Lower leg skin (tissue), 4 donors: ENCODE measurements around the gene TYW3. TPM values are rescaled to one million over a fixed set of nuclear protein-coding genes. Genes with fewer than 3 reads are reported as not detected.

Source experiments
- DNase-seq, 2 donors: peaks; one replicate each; pipeline ENCODE4 v3.0.0-alpha.2; 2019; ENCODE audit warnings: low spot score in 2 of 2
- H3K4me3 ChIP-seq: fragments of 200-600 bp; sonication (generic); 2 replicates; pipeline ENCODE4 v1.5.1; 2017; ENCODE audit warnings: mild to moderate bottlenecking, low read depth; ENCODE audit not compliant: poor library complexity, severe bottlenecking
- CTCF ChIP-seq, 3 donors: fragments of 450-650 bp; IDR thresholded peaks; one replicate each; pipeline ENCODE4 v1.5.1; 2016; ENCODE audit warnings: antibody characterized with exemption in 3 of 3, mild to moderate bottlenecking in 3 of 3, moderate library complexity in 2 of 3
- POLR2A ChIP-seq, 2 donors: fragments of 450-650 bp; IDR thresholded peaks; one replicate each; pipeline ENCODE4 v1.6.1; 2016 to 2017; ENCODE audit warnings: antibody characterized with exemption in 2 of 2, mild to moderate bottlenecking in 1 of 2, moderate library complexity in 1 of 2
- WGBS, 2 donors: methylation state at CpG; one replicate each; pipeline ENCODE4 v1.1.5; 2018; 5-methylcytosine and 5-hydroxymethylcytosine counted together
- intact Hi-C: fragments of 100-400 bp; cut with DNase I; formaldehyde crosslinking; loops from one replicate; pipeline ENCODE4 v1.15.0; 2023; ENCODE audit warnings: low total_unique reads
- total RNA-seq, 4 donors: library from RNA; depleted of rRNA; stranded (reverse); fragments of >200 nt; gene quantifications; one replicate each; pipeline ENCODE4 v1.1.0, GENCODE V29; 2016

TYW3 gene
- total RNA-seq, 4 donors from 2014 or later = 6.5 to 10.8 (median 8.7) TPM

- intact Hi-C loops = no loop called here
- no peak for TF ChIP-seq CTCF (IDR thresholded peaks at IDR 0.05)
- no peak overlapping the region for H3K4me3 ChIP-seq
- no peak for DNase-seq
- 29 to 72% methylated on average over 1 of the region's 1 CpG for WGBS, 2 donors
These were observed 40.0 kb downstream of the TYW3 start for GRCh38 chr1:74772945-74773344.

- TF ChIP-seq CTCF (IDR thresholded peaks at IDR 0.05) (no peak), POLR2A (IDR thresholded peaks at IDR 0.05) (no peak)
- intact Hi-C loops = no loop called here
- no peak for DNase-seq
- 81 to 88% methylated on average over 2 of the region's 2 CpGs for WGBS, 2 donors
- H3K4me3 ChIP-seq = no peak overlapping the region
These were observed 40.6 kb downstream of the TYW3 start for GRCh38 chr1:74773582-74773981.

- TF ChIP-seq POLR2A (IDR thresholded peaks at IDR 0.05) (no peak), CTCF (IDR thresholded peaks at IDR 0.05) (no peak)
- H3K4me3 ChIP-seq = no peak overlapping the region
- no peak for DNase-seq
- 87 to 88% methylated on average over 2 of the region's 2 CpGs for WGBS, 2 donors
- intact Hi-C loops = no loop called here
These were observed 42.8 kb downstream of the TYW3 start for GRCh38 chr1:74775735-74776134.

- WGBS, 2 donors = 85 to 96% methylated on average over 1 of the region's 1 CpG
- no peak overlapping the region for H3K4me3 ChIP-seq
- no peak for TF ChIP-seq CTCF (IDR thresholded peaks at IDR 0.05)
- TF ChIP-seq POLR2A (IDR thresholded peaks at IDR 0.05) = no peak
- intact Hi-C loops = no loop called here
- DNase-seq = no peak
These were observed 44.6 kb downstream of the TYW3 start for GRCh38 chr1:74777525-74777924.

- no peak overlapping the region for H3K4me3 ChIP-seq
- TF ChIP-seq POLR2A (IDR thresholded peaks at IDR 0.05) (no peak), CTCF (IDR thresholded peaks at IDR 0.05) (no peak)
- intact Hi-C loops = no loop called here
These were observed 46.8 kb downstream of the TYW3 start for GRCh38 chr1:74779750-74780149.

GRCh38 chr1:74780594-74780993 is 47.6 kb downstream of the TYW3 start:
- DNase-seq = no peak
- no peak for TF ChIP-seq POLR2A (IDR thresholded peaks at IDR 0.05)
- no peak for TF ChIP-seq CTCF (IDR thresholded peaks at IDR 0.05)
- intact Hi-C loops = no loop called here
- WGBS, 2 donors = 45 to 50% methylated on average over 2 of the region's 2 CpGs
- H3K4me3 ChIP-seq = no peak overlapping the region

More at GRCh38 chr1:74779750-74780149, 46.8 kb downstream of the TYW3 start:
- no peak for DNase-seq
